HepG2 (cell line): ENCODE results near the gene MRPL38. TPM values are rescaled to one million over a fixed set of nuclear protein-coding genes. Genes with fewer than 3 reads are reported as not detected.

ENCODE experiments used
- CAMTA2 ChIP-seq: sonication (generic); formaldehyde crosslinking; IDR thresholded peaks from 2 replicates; pipeline ENCODE4 v1.4.0; 2020; ENCODE audit warnings: mild to moderate bottlenecking, missing genetic modification reagents, borderline replicate concordance
- DNMT1 ChIP-seq: sonication (generic); formaldehyde crosslinking; IDR thresholded peaks from 2 replicates; pipeline ENCODE4 v1.5.1; 2020; ENCODE audit warnings: mild to moderate bottlenecking, missing genetic modification reagents
- FOSL2 ChIP-seq: sonication (generic); formaldehyde crosslinking; IDR thresholded peaks from 2 replicates; pipeline ENCODE4 v1.4.0; 2020; ENCODE audit warnings: missing genetic modification reagents
- FOXA3 ChIP-seq: IDR thresholded peaks from 2 replicates; pipeline ENCODE4 v1.6.1; 2016; ENCODE audit warnings: missing genetic modification reagents, missing compliant biosample characterization
- KAT7 ChIP-seq: IDR thresholded peaks from 2 replicates; pipeline ENCODE4 v1.6.1; 2018; ENCODE audit warnings: borderline replicate concordance, missing compliant biosample characterization
- MAFF ChIP-seq: IDR thresholded peaks from 2 replicates; pipeline ENCODE4 v1.6.1; 2011; ENCODE audit warnings: low read depth, low read length, improper control_type of control experiment
- MLXIP ChIP-seq: sonication (generic); formaldehyde crosslinking; IDR thresholded peaks from 2 replicates; pipeline ENCODE4 v1.9.0; 2021; ENCODE audit warnings: missing genetic modification reagents, borderline replicate concordance
- TEAD3 ChIP-seq: optimal IDR thresholded peaks from 2 replicates; pipeline ENCODE3; 2016; ENCODE audit warnings: borderline replicate concordance
- YY1 ChIP-seq: IDR thresholded peaks from 2 replicates; pipeline ENCODE4 v1.6.1; 2011; ENCODE audit warnings: low read length, low read depth, moderate library complexity, mild to moderate bottlenecking; ENCODE audit not compliant: insufficient read depth, insufficient replicate concordance
- ZBTB33 ChIP-seq: sonication (generic); formaldehyde crosslinking; IDR thresholded peaks from 2 replicates; pipeline ENCODE4 v1.4.0; 2020; ENCODE audit warnings: missing genetic modification reagents
- ZMYM2 ChIP-seq: sonication (generic); formaldehyde crosslinking; IDR thresholded peaks from 2 replicates; pipeline ENCODE4 v1.8.0; 2022; ENCODE audit warnings: mild to moderate bottlenecking, missing genetic modification reagents
- ZNF225 ChIP-seq: sonication (generic); formaldehyde crosslinking; IDR thresholded peaks from 2 replicates; pipeline ENCODE4 v1.4.0; 2020; ENCODE audit warnings: mild to moderate bottlenecking, missing genetic modification reagents
- ZNF446 ChIP-seq: sonication (generic); formaldehyde crosslinking; IDR thresholded peaks from 2 replicates; pipeline ENCODE4 v1.5.0; 2020; ENCODE audit warnings: mild to moderate bottlenecking, missing genetic modification reagents
- ZNF501 ChIP-seq: sonication (generic); formaldehyde crosslinking; IDR thresholded peaks from 2 replicates; pipeline ENCODE4 v1.5.1; 2020; ENCODE audit warnings: mild to moderate bottlenecking, moderate library complexity, missing genetic modification reagents
- ZNF678 ChIP-seq: sonication (generic); formaldehyde crosslinking; IDR thresholded peaks from 2 replicates; pipeline ENCODE4 v1.4.0; 2020; ENCODE audit warnings: mild to moderate bottlenecking, missing genetic modification reagents
- ZNF780A ChIP-seq: sonication (generic); formaldehyde crosslinking; IDR thresholded peaks from 2 replicates; pipeline ENCODE4 v1.8.0; 2022; ENCODE audit warnings: mild to moderate bottlenecking, missing genetic modification reagents, moderate library complexity
- ZNF841 ChIP-seq: sonication (generic); formaldehyde crosslinking; IDR thresholded peaks from 2 replicates; pipeline ENCODE4 v1.8.1; 2023; ENCODE audit warnings: missing genetic modification reagents, borderline replicate concordance
- polyA plus RNA-seq, 8 experiments: library from polyadenylated mRNA; depleted of rRNA in 3 of 8; stranded (reverse) in 7 of 8; unstranded in 1 of 8; fragments of >200 nt; fragmentation: Illumina TruSeq in 4 of 8; extraction: Trizol in 4 of 8; gene quantifications; 2 replicates each; pipeline versions ENCODE4 v1.2.1 to v1.2.3, GENCODE V29; 2011 to 2016; ENCODE audit warnings: low read depth in 4 of 8, missing spikeins in 1 of 8, mixed read lengths in 1 of 8; ENCODE audit not compliant: insufficient read depth in 1 of 8
- total RNA-seq, 5 experiments: library from RNA; depleted of rRNA; stranded (reverse); fragments of >200 nt; fragmentation: Illumina TruSeq; extraction: Trizol; gene quantifications; 2 replicates each; pipeline ENCODE4 v1.2.3, GENCODE V29; 2016; ENCODE audit warnings: low read depth in 1 of 5
- TF ChIP-seq, protein P1 (sequence below): sonication (generic); formaldehyde crosslinking; IDR thresholded peaks from 2 replicates; pipeline ENCODE4 v1.5.1; 2020; ENCODE audit warnings: mild to moderate bottlenecking, missing genetic modification reagents

Gene MRPL38
- total and polyA plus RNA-seq, 2 of the 13 experiments (the other 11 are each of a cell fraction or from before 2014, with no cell fraction given), result 83.7 to 125 TPM

DNA sequence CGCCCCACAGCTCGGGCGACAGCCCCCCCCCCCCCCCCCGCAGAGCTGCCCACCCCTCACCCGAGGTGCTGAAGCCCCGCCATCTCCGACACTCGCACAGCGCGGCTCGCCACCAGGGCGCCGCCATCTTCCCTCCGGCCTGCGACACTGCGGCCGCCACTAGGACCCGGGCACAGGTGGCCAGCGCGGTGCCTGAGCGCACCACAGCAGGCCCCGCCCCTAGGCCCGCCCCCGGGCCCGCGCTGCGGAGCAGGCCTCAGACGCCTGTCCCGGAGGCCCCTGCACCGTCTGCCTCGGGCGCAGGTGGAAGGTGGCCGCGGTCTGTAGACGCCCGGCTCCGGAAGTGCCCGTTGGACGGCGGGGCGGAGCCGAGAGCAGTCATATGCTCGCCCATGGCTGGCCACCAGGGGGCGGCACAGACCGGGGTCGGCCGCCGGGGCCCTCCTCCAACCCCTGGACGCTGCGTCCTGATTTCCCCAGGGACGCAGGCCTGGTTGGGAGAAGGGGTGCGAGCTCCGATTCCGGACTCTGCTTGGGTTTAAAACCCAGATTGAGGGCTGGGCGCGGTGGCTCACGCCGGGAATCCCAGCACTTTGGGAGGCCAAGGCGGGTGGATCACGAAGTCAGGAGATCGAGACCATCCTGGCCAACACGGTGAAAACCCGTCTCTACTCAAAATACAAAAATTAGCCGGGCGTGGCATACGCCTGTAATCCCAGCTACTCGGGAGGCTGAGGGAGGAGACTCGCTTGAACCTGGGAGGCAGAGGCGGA lies at the start of gene MRPL38 (continued):
- TF ChIP-seq, protein P1, sequence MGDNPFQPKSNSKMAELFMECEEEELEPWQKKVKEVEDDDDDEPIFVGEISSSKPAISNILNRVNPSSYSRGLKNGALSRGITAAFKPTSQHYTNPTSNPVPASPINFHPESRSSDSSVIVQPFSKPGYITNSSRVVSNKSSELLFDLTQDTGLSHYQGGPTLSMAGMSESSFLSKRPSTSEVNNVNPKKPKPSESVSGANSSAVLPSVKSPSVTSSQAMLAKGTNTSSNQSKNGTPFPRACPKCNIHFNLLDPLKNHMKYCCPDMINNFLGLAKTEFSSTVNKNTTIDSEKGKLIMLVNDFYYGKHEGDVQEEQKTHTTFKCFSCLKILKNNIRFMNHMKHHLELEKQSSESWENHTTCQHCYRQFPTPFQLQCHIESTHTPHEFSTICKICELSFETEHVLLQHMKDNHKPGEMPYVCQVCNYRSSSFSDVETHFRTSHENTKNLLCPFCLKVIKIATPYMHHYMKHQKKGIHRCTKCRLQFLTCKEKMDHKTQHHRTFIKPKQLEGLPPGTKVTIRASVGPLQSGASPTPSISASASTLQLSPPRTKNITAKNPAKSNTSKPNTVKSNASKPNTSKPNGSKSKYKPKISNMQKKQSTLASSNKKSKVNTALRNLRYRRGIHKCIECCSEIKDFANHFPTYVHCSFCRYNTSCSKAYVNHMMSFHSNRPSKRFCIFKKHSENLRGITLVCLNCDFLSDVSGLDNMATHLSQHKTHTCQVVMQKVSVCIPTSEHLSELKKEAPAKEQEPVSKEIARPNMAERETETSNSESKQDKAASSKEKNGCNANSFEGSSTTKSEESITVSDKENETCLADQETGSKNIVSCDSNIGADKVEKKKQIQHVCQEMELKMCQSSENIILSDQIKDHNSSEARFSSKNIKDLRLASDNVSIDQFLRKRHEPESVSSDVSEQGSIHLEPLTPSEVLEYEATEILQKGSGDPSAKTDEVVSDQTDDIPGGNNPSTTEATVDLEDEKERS, result peak; percentile 51; the same call in 1 of the 2 replicates
- TF ChIP-seq MLXIP (CRISPR knock-in tag) (peak; percentile 82; the same call in 1 of the 2 replicates), CAMTA2 (CRISPR knock-in tag) (0 out of 2 replicates have a peak, but pooled peaks have one; percentile 25), MAFF (no peak), ZNF678 (peak; percentile 70; the same call in 1 of the 2 replicates), ZBTB33 (CRISPR knock-in tag) (peak; percentile 85), ZNF501 (peak; percentile 98), ZNF225 (CRISPR knock-in tag) (peak; percentile 94), ZNF446 (CRISPR knock-in tag) (no peak), FOXA3 (CRISPR knock-in tag) (peak; percentile 83), ZMYM2 (CRISPR knock-in tag) (peak; percentile 98), DNMT1 (no peak; the same call in 1 of the 2 replicates), FOSL2 (CRISPR knock-in tag) (peak; percentile 71), ZNF780A (0 out of 2 replicates have a peak, but pooled peaks have one; percentile 88), TEAD3 (CRISPR knock-in tag) (peak; percentile 91), KAT7 (CRISPR knock-in tag) (peak; percentile 92), YY1 (peak; percentile 98), ZNF841 (CRISPR knock-in tag) (0 out of 2 replicates have a peak, but pooled peaks have one; percentile 58)
